HG03565 (cell line): ENCODE data around the gene XIRP2.
"Not testable (repeated sequence)": the region's sequence is repeated elsewhere in the genome, so short reads cannot be mapped to it uniquely, and the experiment has no call there.

Source experiments
- ATAC-seq: cut with Tn5 transposase; IDR thresholded peaks from one replicate; pipeline ENCODE4 v1.9.1; 2021; ENCODE audit warnings: mild to moderate bottlenecking, moderate library complexity; ENCODE audit not compliant: unreplicated experiment

The XIRP2 gene

DNA sequence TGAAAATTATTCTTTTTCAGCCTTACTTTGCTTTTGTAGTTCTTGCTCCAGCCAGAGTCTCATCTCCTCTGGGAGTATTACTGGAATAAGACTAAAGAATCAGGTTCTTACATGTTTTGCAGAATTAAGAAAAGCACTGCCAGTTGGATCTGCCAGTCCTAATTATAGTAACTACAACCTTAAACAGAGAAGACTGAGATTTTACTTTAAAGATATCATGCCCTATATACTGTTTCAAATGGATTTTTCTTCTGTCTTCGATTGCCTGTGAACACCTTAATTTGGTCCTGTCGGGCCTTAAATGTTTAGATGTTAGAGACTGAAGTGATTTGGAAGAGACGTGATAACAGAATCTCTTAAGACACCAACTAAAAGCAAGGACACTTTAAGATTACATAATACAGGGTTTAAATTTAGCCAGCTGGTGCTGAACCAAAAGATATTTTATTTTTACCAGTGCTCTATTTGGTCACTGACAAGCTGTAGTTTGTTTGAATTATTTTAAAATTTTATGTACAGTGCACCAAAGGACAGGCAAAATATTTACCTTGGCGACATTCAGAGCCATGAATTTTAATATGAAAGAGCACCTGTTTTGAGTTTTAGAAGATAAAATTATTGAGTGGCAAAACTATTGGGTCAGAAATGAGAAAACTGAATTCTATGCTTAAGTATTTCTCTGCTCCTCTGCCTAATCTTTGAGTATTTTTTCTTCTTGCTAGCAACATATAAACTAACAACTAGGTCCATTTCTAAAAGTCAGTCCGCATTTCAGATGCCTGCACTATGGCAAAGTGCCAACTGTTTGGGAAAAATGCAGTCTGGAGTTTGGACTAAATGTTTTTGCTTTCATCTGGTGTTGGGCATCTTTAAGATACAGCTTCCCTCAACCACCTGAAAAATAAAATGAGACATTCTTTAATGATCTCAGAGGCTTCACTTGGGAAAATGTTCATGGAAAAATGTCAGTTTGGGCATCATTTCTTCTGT, 300.0 kb downstream of the XIRP2 start:
- no peak for ATAC-seq

DNA sequence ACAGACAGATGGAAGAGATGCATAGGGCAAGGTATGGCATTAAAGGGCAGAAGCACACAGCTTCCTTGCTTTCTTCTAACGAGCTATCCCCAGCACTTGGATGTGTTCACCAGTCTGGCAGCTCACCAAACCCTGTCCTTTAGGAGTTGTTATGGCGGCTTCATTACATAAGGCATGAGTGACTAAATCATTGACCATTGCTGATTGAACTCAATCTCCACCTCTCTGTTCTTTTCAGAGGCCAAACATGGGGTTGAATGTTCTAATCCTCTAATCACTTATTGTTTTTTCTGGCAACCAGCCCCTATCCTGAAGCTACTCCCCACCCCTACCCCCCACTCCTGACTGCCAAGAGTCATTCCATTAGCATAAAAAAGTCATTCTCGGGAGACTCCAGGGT, 301.8 kb downstream of the XIRP2 start:
- no peak for ATAC-seq

DNA sequence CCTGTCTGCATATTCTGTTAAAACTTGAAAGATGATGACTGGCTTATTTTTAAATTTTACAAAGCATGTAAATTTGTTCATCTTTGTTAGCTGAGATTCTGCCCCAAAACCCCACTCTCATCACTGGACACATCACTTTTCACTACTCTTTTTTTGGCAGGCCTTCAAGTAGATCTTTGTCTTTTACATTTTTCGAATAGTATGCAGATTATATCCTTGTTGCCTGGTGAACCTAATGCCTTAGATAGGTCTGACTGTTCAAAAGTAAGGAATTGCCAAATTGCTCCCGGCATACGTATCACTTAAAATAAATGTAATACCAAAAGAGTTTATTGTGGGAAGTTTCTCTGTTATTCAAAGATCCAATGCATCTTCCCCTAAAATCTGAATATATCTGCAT, 303.3 kb downstream of the XIRP2 start:
- no peak for ATAC-seq

DNA sequence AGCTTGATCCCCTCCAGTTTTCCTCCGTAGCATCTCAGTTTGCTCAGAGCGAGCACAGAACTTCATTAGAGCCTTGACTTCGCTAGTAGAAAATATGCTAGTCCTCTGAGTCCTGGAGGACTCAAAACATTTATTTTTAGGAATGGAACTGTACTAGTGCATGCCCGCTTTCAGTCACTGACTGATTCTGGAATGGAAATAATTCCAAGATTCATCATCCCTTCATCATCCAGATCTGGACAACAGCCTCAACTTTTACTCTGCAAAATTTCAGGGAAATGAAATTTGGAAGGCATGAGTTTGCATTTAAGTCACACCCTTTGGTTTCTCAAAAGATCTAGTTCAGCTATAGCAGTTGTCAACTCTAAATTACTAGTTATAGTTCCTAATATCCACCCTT, 304.6 kb downstream of the XIRP2 start:
- ATAC-seq, result no peak

DNA sequence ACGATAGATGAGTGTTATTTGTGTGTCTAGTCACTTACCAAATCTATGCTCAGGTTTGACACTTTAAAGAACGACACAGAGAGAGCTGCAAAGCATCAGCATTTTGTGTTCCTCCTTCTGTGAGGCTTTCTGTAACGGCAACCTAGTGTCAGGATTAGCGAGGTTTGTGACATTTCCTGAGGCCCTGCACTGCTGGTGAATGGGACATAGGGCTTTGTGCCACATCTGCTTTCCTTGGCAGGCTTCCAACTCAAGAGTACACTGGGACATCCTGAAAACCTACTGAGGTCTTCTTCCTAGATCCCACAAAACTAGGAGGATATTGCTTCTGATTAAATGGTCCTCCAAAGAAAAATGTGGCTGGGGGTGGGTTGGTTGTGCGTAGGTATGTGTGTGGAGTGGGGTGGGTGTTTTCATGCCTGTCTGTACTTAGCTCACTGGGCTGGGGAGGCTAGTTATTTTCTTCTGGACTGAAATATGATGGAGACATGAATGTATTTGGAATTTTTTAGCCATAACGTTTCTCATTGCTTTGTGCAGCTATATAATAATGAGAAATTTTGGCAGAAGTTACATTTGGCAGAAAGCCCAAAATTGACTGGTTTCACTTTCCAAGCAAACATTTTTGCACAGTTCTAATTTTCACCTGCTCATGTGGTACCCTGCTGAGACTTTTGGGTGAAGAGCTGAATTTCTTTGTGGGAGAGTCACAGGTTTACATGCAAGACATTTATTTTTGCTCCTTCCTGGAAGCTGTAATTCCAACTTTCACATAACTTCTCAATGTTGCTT, 308.4 kb downstream of the XIRP2 start:
- no peak for ATAC-seq

DNA sequence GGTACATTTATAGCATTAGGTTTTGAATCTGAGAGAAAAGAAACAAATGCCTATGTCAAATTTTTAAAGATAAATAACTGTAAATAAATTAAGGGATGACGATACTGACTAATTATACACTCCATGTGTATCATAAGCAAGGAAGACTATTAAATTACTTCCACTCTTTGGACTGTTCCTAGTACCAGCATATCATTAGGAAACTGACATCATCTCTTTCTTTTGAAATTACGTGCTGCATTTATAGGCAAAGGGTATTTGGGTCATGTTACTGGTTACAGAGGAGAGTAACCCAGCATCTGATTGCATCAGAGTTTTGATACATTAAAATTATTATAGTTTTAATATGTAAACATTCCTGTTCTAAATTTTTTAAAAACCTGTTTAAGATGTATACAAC, 309.7 kb downstream of the XIRP2 start:
- no peak for ATAC-seq

DNA sequence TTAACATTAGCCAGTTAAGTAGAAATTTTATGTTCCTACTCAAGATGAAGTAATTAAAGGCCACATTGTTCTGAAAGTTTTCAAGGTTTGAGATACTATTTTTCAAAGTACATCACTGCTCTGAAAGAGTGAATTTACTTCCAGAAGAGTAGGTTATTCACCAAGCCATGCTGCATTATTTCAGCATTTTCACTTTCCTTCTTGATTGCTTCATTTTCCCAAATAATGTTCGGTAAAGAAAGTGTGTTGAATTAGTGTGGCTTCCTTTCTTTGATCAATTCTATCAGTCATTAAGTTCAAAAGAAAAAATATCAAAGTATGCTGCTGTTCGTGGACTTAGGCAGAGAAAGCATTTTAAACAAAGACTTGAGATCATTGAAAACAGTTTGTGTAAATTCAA, 310.3 kb downstream of the XIRP2 start:
- ATAC-seq, result no peak

DNA sequence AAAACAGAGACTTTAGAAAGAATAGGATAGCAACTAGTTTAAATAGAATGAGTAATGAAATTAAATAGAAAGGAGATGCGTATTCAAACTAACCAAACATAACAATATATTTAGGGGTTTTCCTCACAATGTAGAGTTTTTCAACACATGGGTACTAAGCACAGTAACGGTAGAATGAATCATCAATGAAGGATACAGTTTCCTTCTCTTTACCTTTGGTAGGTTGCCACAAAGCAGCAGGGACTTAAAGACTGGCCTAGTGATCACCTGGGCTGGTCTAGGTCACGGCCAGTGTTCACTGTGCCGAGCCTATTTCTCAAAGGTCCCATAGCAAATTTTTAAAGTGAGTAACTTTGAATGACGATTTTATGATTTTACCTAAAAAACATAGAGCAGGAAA, 311.7 kb downstream of the XIRP2 start:
- no peak for ATAC-seq

DNA sequence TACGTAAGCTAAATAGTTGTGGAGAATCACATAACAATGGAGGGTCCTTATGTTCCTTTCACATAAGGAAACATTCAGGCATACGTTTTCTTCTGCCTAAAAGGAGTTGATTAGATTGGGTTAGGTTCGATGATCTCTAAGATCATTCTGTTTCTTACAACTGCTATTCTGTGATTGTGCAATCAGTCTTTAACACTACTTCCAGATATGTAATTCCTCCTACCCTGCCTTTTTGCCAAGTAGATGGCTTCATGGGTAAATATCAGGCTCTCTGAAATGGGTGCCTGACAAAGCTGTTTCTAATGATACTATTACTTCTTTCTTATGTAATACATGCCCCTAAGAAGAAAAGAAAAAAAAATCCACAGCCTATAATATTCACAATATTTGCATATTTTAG, 321.5 kb downstream of the XIRP2 start:
- ATAC-seq, result no peak

DNA sequence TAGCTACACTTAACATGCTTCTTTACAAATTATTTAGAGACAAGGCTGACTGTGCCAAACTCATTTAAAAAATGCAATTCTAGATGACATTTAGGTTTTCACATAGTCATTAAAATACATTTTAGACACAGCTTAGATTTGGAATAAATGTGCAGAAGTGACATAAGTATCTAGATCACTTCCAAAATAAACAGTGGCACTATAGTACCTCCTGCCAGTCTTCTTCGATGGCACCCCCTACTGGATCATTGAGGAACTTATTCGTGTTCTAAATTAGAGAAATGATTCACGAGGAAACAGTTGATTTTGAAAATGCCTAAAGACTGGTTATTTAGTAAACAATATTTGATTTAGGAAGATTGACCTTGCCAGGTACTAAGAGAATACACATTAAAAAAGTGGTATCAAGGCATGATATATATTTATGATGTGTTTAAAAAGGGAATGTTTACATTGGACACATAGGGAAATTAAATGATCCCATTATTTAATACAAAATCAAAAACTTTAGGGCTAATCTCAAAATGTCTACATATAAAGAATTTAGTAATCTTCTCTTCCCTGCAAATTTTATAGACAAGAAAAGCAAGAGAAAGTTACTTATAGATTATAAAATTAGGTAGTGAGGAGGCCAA, 323.9 kb downstream of the XIRP2 start:
- ATAC-seq, result peak; percentile 94

DNA sequence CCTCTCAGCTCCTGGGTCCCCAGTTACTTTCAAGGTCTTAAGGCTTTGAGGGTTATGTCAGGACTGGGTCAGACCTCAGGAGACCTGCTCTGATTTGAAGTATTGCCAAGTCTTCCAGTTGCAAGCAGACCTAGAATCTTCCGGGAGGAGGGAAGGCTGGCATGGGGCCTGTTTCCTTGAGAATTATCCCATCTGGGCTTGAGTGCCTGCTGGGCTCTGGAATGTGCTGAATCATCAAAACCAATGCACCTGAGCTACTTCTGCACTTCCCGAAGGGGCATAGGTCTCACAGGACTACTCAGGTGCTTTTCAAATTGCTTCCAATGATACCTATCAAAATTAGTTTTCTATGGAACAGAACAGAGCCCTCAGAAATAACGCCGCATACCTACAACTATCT, 327.3 kb downstream of the XIRP2 start:
- no peak for ATAC-seq

DNA sequence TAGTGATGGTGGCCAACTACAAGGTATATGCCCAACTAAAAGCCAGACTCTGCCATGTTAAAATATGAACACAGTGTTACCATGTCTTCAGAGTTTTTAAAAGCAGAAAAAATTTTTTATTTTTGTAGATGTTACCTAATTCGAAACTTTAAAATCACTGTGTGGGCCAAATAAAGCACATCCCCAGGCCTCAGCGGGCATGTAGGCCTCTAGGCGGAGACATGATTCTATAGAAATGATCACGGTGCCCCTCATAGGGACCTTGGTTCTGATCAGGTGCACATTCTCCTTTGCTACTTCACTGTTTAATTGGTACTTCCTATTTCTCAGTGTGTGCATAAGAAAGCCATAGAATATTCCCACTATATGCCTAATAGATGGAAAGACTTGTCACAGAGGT, 349.2 kb downstream of the XIRP2 start:
- ATAC-seq, result no peak

DNA sequence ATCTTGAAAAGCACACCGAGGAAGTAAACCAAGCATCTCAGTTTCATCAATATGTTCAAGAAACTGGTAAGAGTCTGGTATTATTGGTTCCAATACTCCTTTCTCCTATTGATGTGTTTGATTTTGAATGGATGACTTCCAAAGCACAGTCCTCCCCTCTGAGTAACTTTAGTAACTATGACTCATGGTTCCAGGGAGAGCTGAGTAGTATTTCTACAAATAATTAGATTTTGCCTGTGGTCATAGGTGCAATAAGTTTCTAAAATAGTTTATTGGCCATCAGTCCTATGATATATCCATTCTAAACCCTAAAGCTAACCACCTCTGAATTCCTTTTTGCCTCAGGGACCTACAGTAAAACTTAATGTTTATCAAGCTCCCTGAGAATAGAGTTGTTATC, 352.4 kb downstream of the XIRP2 start:
- no peak for ATAC-seq

DNA sequence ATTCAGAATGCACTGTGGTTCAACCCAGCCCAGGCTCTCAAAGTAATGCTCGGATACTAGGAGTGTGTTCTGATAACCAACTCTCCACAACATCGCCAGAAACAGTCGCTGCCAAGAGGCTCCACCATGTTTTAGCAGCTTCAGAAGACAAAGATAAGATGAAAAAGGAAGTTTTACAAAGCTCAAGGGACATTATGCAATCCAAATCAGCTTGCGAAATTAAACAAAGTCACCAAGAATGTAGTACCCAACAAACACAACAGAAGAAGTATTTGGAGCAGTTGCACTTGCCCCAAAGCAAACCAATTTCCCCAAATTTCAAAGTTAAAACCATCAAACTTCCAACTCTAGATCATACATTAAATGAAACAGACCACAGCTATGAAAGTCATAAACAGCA, 360.9 kb downstream of the XIRP2 start:
- no peak for ATAC-seq

DNA sequence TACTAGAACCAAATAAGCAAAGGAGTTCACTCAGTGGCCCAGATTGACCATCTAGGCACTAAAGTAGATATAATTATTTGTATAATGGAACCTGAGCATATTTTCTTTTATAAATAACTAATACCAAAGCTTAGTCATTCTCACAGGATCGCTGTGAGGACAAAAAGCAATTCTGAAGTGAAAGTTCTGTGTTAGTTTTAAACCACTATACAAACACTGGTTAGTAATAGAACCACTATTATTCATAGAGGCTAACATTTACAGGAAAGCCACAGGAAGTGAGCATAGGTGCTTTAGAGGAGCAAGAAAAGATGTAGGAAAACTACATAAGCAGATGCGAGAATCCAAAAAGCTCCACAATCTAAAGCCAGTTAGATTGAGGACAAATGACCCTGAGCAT, 364.7 kb downstream of the XIRP2 start:
- ATAC-seq, result no peak

DNA sequence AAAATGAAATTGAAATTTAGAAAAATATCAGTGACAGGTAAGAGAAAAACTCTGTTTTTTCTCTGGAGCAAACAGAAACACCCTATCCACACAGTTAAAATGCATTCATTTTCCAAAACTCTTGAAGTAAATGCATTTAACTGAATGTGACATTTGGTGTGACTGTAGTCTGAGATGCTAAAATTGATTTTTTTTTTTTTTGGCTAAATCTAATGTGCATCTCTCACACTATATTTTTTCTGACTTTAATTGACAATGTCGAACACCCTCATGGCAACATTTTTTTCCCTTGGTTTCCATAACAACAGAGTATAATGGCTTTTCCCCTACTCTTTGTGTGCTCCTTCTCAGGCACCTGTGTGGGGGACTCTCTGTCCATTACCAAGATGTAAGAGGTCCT, 366.4 kb downstream of the XIRP2 start:
- no peak for ATAC-seq

DNA sequence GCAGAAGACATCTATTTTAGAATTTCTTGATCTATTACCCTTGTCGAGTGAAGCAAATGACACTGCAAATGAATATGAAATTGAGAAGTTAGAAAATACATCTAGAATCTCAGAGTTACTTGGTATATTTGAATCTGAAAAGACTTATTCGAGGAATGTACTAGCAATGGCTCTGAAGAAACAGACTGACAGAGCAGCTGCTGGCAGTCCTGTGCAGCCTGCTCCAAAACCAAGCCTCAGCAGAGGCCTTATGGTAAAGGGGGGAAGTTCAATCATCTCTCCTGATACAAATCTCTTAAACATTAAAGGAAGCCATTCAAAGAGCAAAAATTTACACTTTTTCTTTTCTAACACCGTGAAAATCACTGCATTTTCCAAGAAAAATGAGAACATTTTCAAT, 370.4 kb downstream of the XIRP2 start:
- no peak for ATAC-seq

DNA sequence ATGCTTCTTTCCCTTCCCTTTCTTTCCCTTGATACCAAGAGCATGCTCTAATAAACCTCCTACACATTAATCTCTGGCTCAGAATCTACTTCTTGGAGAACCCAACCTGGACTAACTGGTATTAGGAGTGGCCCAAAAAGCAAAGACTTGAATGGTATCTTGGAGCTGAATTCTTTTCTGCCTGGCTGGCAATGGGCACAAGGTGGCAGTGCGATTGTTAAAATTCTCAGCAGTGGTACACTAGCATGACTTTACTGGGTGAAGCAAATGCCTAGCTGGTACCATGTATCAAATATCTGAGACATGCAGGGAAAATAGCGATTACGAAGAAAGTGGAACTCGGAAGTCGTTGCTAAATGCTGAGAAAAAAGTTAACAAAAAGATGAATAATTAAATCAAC, 376.1 kb downstream of the XIRP2 start:
- ATAC-seq, result no peak

DNA sequence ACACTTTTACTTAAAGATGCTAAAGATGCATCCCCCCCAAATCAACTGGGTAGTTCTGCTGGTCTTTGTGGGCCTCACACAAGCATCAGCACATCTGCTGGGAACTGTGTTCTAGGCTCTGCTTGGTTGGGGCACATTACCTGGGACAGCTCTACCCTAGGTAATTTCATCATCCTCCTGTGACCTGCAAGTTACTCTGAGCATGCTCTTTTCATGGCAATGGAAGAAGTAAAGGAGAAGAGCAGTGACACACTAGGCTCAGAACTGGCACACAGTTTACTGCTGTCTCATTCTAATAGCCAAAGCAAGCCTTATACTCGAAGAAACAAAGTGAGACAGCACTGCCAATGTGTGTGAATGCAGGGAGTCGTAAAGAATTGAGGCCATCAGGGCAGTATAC, 376.7 kb downstream of the XIRP2 start:
- no peak for ATAC-seq

DNA sequence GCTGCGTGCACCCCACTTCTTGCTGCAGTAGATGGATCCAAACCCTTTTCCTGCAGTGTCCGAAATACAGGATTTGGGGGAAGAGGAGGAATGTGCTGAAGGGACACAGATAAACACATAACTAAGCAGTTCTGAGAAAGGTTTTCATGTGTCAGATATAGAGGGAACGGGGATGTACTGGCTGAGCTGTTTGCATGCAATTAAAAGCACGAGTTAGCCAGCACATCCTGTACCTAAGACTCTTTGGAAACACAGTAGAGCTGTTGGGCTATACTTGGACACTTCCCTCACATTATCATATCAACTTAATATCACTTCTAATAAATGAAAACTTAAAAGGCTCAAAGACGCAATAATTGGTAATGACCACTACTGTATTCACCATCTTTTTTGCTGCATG, 377.4 kb downstream of the XIRP2 start:
- no peak for ATAC-seq

DNA sequence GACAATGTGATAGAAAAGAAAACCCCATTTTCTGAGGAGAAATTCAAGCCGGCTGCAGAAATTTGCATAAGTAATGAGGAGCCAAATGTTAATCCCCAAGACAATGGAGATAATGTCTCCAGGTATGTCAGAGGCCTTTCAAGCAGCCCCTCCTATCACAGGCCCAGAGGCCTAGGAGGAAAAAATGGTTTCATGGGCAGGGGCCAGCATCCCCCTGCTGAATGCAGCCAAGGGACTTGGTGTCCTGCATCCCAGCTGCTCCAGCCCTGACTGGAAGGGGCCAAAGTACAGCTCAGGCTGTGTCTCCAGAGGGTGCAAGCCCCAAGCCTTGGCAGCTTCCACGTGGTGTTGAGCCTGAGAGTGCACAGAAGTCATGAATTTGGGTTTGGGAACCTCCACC, 380.0 kb downstream of the XIRP2 start:
- not testable (repeated sequence) for ATAC-seq

DNA sequence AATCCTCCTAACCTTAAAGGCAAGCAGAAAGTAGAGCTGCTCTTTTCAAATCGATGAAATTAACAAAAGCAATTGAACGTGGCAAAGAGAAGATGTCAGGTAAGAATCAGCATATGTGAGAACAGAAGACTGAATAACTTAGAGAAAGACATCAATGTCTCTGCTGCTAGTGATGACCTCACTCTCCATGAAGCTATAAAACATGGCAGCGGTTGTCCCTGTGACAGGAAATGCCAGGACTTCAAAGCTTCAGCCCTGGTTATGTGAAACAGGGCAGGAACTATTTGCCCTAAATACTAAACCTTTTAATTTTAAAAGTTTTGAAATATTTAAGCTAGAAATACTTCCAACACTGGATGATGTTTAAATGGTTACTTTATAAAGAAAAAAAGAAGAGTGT, 383.7 kb downstream of the XIRP2 start:
- ATAC-seq, result no peak
